Measurements from ENCODE around the gene LY9. TPM values are rescaled to one million over a fixed set of nuclear protein-coding genes. Genes with fewer than 3 reads are reported as not detected.

The LY9 gene
- total RNA-seq, 6 donors from 2014 or later: 0.78 to 6.7 (median 2.3) TPM

- Histone ChIP-seq H3K4me3 (no peak overlapping the region), H3K36me3 (no peaks in the 10 kb centered on the region), H3K27ac (no peak overlapping the region), H3K4me1 (no peaks in the 10 kb centered on the region), H3K27me3 (no peaks in the 10 kb centered on the region), H3K9me3 (no peaks in the 10 kb centered on the region)
- 95 to 99% methylated on average over 7 to 8 of the region's 8 CpGs for WGBS, 2 donors
- TF ChIP-seq EP300 (IDR thresholded peaks at IDR 0.05) (no peak), CTCF (IDR thresholded peaks at IDR 0.05) (no peak), POLR2A (IDR thresholded peaks at IDR 0.05) (no peak), POLR2AphosphoS5 (IDR thresholded peaks at IDR 0.05) (no peak)
- DNase-seq: no peak
- no peak for ATAC-seq (ENCODE audit: low FRiP score in 2 of 2)
Measured at GRCh38 chr1:160814856-160815255, 18.9 kb downstream of the LY9 start.

- no peak for ATAC-seq (ENCODE audit: low FRiP score in 2 of 2)
- TF ChIP-seq POLR2AphosphoS5 (IDR thresholded peaks at IDR 0.05): no peak
- TF ChIP-seq POLR2A (IDR thresholded peaks at IDR 0.05): no peak
- no peak for TF ChIP-seq EP300 (IDR thresholded peaks at IDR 0.05)
- no peak for TF ChIP-seq CTCF (IDR thresholded peaks at IDR 0.05)
- 62 to 78% methylated on average over 8 to 9 of the region's 9 CpGs for WGBS, 2 donors
Measured at GRCh38 chr1:160818207-160818937, 22.4 kb downstream of the LY9 start.

GRCh38 chr1:160819186-160819585 lies 23.2 kb downstream of the LY9 start:
- WGBS, 2 donors: 65 to 81% methylated on average over 3 of the region's 3 CpGs

More at GRCh38 chr1:160818207-160818937, 22.4 kb downstream of the LY9 start:
- no peak overlapping the region for H3K27ac ChIP-seq
- no peaks in the 10 kb centered on the region for H3K27me3 ChIP-seq
- H3K4me3 ChIP-seq: no peak overlapping the region
- no peaks in the 10 kb centered on the region for H3K36me3 ChIP-seq
- no peaks in the 10 kb centered on the region for H3K4me1 ChIP-seq
- H3K9me3 ChIP-seq: no peaks in the 10 kb centered on the region
- DNase-seq: no peak

GRCh38 chr1:160821627-160822026 lies 25.7 kb downstream of the LY9 start:
- no peak for DNase-seq
- ATAC-seq (ENCODE audit: low FRiP score in 2 of 2): no peak
- Histone ChIP-seq H3K27me3 (no peaks in the 10 kb centered on the region), H3K36me3 (no peaks in the 10 kb centered on the region), H3K4me1 (no peaks in the 10 kb centered on the region), H3K4me3 (no peak overlapping the region), H3K9me3 (no peaks in the 10 kb centered on the region), H3K27ac (no peak overlapping the region)
- WGBS, 2 donors: 81 to 85% methylated on average over 8 of the region's 8 CpGs
- TF ChIP-seq EP300 (IDR thresholded peaks at IDR 0.05) (no peak), CTCF (IDR thresholded peaks at IDR 0.05) (no peak), POLR2AphosphoS5 (IDR thresholded peaks at IDR 0.05) (no peak), POLR2A (IDR thresholded peaks at IDR 0.05) (no peak)

More at GRCh38 chr1:160819186-160819585, 23.2 kb downstream of the LY9 start:
- Histone ChIP-seq H3K27ac (no peak overlapping the region), H3K4me3 (no peak overlapping the region), H3K36me3 (no peaks in the 10 kb centered on the region), H3K27me3 (no peaks in the 10 kb centered on the region), H3K9me3 (no peaks in the 10 kb centered on the region), H3K4me1 (no peaks in the 10 kb centered on the region)
- DNase-seq: no peak
- TF ChIP-seq POLR2A (IDR thresholded peaks at IDR 0.05) (no peak), EP300 (IDR thresholded peaks at IDR 0.05) (no peak), POLR2AphosphoS5 (IDR thresholded peaks at IDR 0.05) (no peak), CTCF (IDR thresholded peaks at IDR 0.05) (no peak)
- ATAC-seq (ENCODE audit: low FRiP score in 2 of 2): no peak

GRCh38 chr1:160823296-160823695 lies 27.3 kb downstream of the LY9 start:
- H3K27ac ChIP-seq: no peak overlapping the region
- H3K4me3 ChIP-seq: no peak overlapping the region
- no peaks in the 10 kb centered on the region for H3K4me1 ChIP-seq
- whole genome bisulfite sequencing, 2 donors: 87 to 94% methylated on average over 3 of the region's 3 CpGs
- DNase-seq (no peak), ATAC-seq (ENCODE audit: low FRiP score in 2 of 2) (no peak)
- H3K27me3 ChIP-seq: no peaks in the 10 kb centered on the region
- TF ChIP-seq POLR2AphosphoS5 (IDR thresholded peaks at IDR 0.05) (no peak), EP300 (IDR thresholded peaks at IDR 0.05) (no peak), POLR2A (IDR thresholded peaks at IDR 0.05) (no peak), CTCF (IDR thresholded peaks at IDR 0.05) (no peak)
- no peaks in the 10 kb centered on the region for H3K9me3 ChIP-seq
- no peaks in the 10 kb centered on the region for H3K36me3 ChIP-seq

All from upper lobe of left lung (tissue), 6 donors.